Measurements from ENCODE around the gene RBPJ.

The RBPJ gene

GRCh38 chr4:26464420-26465095 is 143.7 kb downstream of the RBPJ start:
- DNase-seq = no peak

GRCh38 chr4:26466578-26467270 is 145.9 kb downstream of the RBPJ start:
- DNase-seq = no peak

DNA sequence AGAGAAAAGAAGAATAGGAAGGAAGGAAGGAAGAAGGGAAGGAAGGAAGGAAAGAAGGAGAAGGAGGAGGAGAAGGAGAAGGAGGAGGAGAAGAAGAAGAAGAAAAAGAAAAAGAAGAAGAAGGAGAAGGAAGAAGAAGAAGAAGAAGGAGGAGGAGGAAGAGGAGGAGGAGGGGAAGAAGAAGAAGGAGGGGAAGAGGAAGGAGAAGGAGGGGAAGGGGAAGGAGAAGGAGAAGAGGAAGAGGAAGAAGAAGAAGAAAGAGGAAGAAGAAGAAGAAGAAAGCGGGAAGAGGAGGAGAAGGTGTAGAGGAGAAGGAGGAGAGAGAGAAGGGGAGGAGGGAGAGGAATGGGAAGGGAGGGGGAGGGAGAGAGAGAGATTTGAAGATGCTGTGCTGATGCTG is 146.9 kb downstream of the RBPJ start:
- no peak for DNase-seq

GRCh38 chr4:26468283-26468949 is 147.6 kb downstream of the RBPJ start:
- no peak for DNase-seq

DNA sequence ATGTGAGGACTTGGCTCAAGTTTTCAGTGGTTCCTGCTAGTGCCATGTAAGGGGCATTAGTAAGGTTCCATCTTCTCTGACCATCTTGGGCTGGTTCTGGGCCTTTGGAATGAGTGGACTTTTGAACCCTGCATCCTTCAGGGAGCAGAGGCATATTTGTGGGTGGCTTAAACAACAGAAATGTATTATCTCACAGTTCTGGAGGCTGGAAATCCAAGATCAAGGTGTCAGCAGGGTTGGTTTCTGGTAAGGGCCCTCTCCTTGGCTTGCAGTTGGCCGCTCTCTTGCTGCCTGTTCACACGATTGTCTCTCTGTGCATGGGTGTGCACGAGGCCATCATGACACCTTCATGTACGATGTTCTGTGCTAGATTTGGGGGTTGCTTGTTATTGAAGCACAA is 148.2 kb downstream of the RBPJ start:
- no peak for DNase-seq

GRCh38 chr4:26471890-26472289 is 151.1 kb downstream of the RBPJ start:
- DNase-seq = no peak

- DNase-seq = no peak
Observed at GRCh38 chr4:26473893-26474292, 153.1 kb downstream of the RBPJ start.

DNA sequence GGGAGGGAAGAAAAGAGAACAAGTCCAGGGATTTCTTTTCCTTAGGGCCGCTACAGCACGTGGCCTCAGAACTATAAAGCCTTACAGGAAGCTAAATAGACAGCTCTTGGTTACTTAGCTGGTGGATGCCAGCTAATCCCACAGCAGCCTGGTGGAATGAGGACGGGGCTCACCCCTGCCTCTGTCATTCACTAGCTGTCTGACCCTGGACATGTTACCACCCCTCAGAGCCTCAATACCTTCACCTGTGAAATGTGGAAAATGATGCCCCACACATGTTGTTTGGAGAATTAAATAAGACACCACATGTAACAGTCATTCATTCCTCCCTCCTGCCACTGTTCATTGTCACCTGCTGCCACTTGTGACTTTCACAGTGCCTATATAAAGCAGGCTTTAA is 153.7 kb downstream of the RBPJ start:
- DNase-seq = no peak

DNA sequence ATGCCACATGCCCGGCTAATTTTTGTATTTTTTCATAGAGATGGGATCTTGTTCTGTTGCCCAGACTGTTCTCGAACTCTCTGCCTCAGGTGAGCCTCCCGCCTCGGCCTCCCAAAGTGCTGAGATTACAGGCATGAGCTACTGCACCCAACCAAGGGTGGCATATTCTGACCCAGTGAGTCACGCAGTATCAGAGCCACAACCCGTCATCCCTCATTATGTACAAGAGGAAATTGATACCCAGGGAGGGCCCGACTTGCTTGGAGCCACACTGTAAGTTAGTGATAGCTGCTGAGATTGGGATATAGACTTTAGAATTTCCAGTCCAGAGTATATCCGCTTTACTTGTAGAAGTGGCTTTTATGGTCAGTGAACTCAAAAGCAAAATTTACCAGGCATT is 154.9 kb downstream of the RBPJ start:
- no peak for DNase-seq

- no peak for DNase-seq
Observed at GRCh38 chr4:26476545-26476944, 155.7 kb downstream of the RBPJ start.

- no peak for DNase-seq
Observed at GRCh38 chr4:26478330-26478729, 157.5 kb downstream of the RBPJ start.

- no peak for DNase-seq
Observed at GRCh38 chr4:26482508-26483462, 162.0 kb downstream of the RBPJ start.

- no peak for DNase-seq
Observed at GRCh38 chr4:26484032-26484515, 163.3 kb downstream of the RBPJ start.

DNA sequence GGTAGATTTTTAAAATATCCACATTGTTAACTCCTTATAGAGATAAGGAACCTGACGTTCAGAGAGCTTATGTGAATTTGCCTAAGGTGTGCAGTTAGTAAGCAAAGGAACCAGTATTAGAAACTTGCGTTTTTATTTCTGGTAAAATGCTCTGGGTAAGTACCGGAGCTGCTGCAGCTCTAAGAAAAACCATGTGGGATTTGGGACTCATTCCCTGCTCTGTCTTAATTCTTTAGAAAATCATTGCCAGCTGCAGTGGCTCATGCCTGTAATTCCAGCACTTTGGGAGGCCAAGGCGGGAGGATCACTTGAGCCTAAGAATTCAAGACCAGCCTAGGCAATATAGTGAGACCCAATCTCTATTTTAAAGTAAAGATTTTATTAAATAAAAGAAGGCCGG is 163.7 kb downstream of the RBPJ start:
- no peak for DNase-seq

Data from activated T-cell treated with anti-CD3 and anti-CD28 coated beads, Interleukin-2, amount 50 U/mL, for 1 hour (primary cell).